ENCODE data around the gene ZC3H18.

DNA sequence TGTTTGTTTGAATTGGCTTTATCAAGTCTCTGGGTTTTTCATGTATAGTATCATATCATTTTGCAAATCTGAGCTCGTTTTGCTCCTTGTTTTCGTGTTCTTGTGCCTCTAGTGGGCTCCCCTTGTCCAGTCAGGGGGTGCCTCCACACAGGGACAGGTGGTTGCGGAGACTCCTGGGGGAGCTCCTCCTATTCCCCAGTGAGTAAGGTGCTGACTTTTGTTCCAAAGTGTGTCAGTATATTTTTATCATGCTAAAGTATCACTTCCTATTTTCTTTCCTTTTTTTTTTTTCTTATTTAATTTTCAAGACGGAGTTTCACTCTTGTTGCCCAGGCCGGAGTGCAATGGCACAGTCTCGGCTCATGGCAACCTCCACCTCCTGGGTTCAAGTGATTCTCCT is 37.9 kb downstream of the ZC3H18 start:
- no peak for TF ChIP-seq EZH2 (optimal IDR thresholded peaks at IDR 0.05; ENCODE audit: low read depth, low read length)
- TF ChIP-seq, protein P1, sequence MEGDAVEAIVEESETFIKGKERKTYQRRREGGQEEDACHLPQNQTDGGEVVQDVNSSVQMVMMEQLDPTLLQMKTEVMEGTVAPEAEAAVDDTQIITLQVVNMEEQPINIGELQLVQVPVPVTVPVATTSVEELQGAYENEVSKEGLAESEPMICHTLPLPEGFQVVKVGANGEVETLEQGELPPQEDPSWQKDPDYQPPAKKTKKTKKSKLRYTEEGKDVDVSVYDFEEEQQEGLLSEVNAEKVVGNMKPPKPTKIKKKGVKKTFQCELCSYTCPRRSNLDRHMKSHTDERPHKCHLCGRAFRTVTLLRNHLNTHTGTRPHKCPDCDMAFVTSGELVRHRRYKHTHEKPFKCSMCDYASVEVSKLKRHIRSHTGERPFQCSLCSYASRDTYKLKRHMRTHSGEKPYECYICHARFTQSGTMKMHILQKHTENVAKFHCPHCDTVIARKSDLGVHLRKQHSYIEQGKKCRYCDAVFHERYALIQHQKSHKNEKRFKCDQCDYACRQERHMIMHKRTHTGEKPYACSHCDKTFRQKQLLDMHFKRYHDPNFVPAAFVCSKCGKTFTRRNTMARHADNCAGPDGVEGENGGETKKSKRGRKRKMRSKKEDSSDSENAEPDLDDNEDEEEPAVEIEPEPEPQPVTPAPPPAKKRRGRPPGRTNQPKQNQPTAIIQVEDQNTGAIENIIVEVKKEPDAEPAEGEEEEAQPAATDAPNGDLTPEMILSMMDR (IDR thresholded peaks at IDR 0.05; ENCODE audit: low read length): no peak

Data from MM.1S (cell line).